Measurements from ENCODE around the gene CPLANE2. TPM values are rescaled to one million over a fixed set of nuclear protein-coding genes. Genes with fewer than 3 reads are reported as not detected.

The CPLANE2 gene
- total RNA-seq, 4 donors from 2014 or later, result 6.6 to 45.8 (median 11.0) TPM

GRCh38 chr1:16184557-16185303 is 52.3 kb downstream of the CPLANE2 start:
- no peak overlapping the region for H3K4me3 ChIP-seq
- no CpG with 5 or more reads among the region's 10 CpGs for WGBS, 2 donors (ENCODE audit: low coverage in 1 of 2)
- TF ChIP-seq, protein P1, sequence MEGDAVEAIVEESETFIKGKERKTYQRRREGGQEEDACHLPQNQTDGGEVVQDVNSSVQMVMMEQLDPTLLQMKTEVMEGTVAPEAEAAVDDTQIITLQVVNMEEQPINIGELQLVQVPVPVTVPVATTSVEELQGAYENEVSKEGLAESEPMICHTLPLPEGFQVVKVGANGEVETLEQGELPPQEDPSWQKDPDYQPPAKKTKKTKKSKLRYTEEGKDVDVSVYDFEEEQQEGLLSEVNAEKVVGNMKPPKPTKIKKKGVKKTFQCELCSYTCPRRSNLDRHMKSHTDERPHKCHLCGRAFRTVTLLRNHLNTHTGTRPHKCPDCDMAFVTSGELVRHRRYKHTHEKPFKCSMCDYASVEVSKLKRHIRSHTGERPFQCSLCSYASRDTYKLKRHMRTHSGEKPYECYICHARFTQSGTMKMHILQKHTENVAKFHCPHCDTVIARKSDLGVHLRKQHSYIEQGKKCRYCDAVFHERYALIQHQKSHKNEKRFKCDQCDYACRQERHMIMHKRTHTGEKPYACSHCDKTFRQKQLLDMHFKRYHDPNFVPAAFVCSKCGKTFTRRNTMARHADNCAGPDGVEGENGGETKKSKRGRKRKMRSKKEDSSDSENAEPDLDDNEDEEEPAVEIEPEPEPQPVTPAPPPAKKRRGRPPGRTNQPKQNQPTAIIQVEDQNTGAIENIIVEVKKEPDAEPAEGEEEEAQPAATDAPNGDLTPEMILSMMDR (IDR thresholded peaks at IDR 0.05), result no peak
- TF ChIP-seq POLR2A (IDR thresholded peaks at IDR 0.05) (no peak), POLR2AphosphoS5 (IDR thresholded peaks at IDR 0.05) (no peak), EP300 (IDR thresholded peaks at IDR 0.05) (no peak)
- ATAC-seq, result no peak
- no peaks in the 10 kb centered on the region for H3K9me3 ChIP-seq
- H3K27ac ChIP-seq, result peak overlapping the region in 3 of 4 donors; percentile 48 to 91 (median 86)
- H3K4me1 ChIP-seq, result peaks cover 0 to 57% (median 21%) of the 10 kb centered on the region in 3 donors
- H3K27me3 ChIP-seq, result peaks cover 13% of the 10 kb centered on the region
- H3K36me3 ChIP-seq, result no peaks in the 10 kb centered on the region

GRCh38 chr1:16183765-16184556 is 53.0 kb downstream of the CPLANE2 start:
- ATAC-seq, result no peak
- Histone ChIP-seq H3K4me3 (no peak overlapping the region), H3K36me3 (no peaks in the 10 kb centered on the region), H3K9me3 (no peaks in the 10 kb centered on the region), H3K27me3 (peaks cover 8% of the 10 kb centered on the region), H3K4me1 (peaks cover 0 to 55% (median 21%) of the 10 kb centered on the region in 3 donors), H3K27ac (peak overlapping the region in 3 of 4 donors; percentile 48 to 91 (median 86))
- TF ChIP-seq, protein P1 (IDR thresholded peaks at IDR 0.05), result no peak
- no peak for TF ChIP-seq POLR2AphosphoS5 (IDR thresholded peaks at IDR 0.05)
- TF ChIP-seq EP300 (IDR thresholded peaks at IDR 0.05), result no peak
- no peak for TF ChIP-seq POLR2A (IDR thresholded peaks at IDR 0.05)
- 75 to 90% methylated on average over 4 of the region's 19 CpGs for WGBS, 2 donors (ENCODE audit: low coverage in 1 of 2)

- H3K4me1 ChIP-seq, result peaks cover 0 to 56% (median 26%) of the 10 kb centered on the region in 3 donors
- no peaks in the 10 kb centered on the region for H3K9me3 ChIP-seq
- peak; percentile 46 for ATAC-seq
- H3K36me3 ChIP-seq, result no peaks in the 10 kb centered on the region
- peaks cover under 1% of the 10 kb centered on the region for H3K27me3 ChIP-seq
- 63 to 73% methylated on average over 2 to 10 of the region's 13 CpGs for WGBS, 2 donors (ENCODE audit: low coverage in 1 of 2)
- H3K4me3 ChIP-seq, result no peak overlapping the region
- TF ChIP-seq, protein P1 (IDR thresholded peaks at IDR 0.05), result no peak
- no peak for TF ChIP-seq POLR2A (IDR thresholded peaks at IDR 0.05)
- TF ChIP-seq POLR2AphosphoS5 (IDR thresholded peaks at IDR 0.05), result peak; percentile 76
- TF ChIP-seq EP300 (IDR thresholded peaks at IDR 0.05), result no peak
- peak overlapping the region in 3 of 4 donors; percentile 2 to 91 (median 86) for H3K27ac ChIP-seq
Observed at GRCh38 chr1:16183179-16183578, 53.8 kb downstream of the CPLANE2 start.

- TF ChIP-seq POLR2A (IDR thresholded peaks at IDR 0.05) (peak in 1 of 2 donors; percentile 34), EP300 (IDR thresholded peaks at IDR 0.05) (no peak), POLR2AphosphoS5 (IDR thresholded peaks at IDR 0.05) (peak; percentile 83)
- TF ChIP-seq, protein P1 (IDR thresholded peaks at IDR 0.05), result no peak
- Histone ChIP-seq H3K4me1 (peaks cover 0 to 59% (median 27%) of the 10 kb centered on the region in 3 donors), H3K27me3 (no peaks in the 10 kb centered on the region)
Observed at GRCh38 chr1:16181887-16182719, 54.9 kb downstream of the CPLANE2 start.

More at GRCh38 chr1:16181887-16182719, 54.9 kb downstream of the CPLANE2 start:
- H3K27ac ChIP-seq, result peak overlapping the region; percentile 74 to 93 (median 88)
- no peak overlapping the region for H3K4me3 ChIP-seq
- WGBS, 2 donors (ENCODE audit: low coverage in 1 of 2), result 8 to 25% methylated on average over 4 to 6 of the region's 18 CpGs
- ATAC-seq, result peak; percentile 96
- no peaks in the 10 kb centered on the region for H3K9me3 ChIP-seq
- H3K36me3 ChIP-seq, result no peaks in the 10 kb centered on the region

Small RNAs within 50 kb of the gene (small RNA-seq; reads per million reads assigned to genes)
- 0 reads per million in 4 donors for gene MT1XP1

Other genes with a start within 250 kb of the CPLANE2 start
- not detected for gene SRARP, start 232.9 kb downstream of the CPLANE2 start, total RNA-seq
- 100 to 1,000 TPM; 143 to 505 (median 229) TPM for gene HSPB7, start 219.1 kb downstream of the CPLANE2 start, total RNA-seq
- 1 to 10 TPM in 1 of 4 donors, under 1 TPM in 2, not detected in 1; 0.08 to 3.0 (median 0.20) TPM for gene CLCNKA, start 215.1 kb downstream of the CPLANE2 start, total RNA-seq
- gene CLCNKB, start 193.4 kb downstream of the CPLANE2 start, total RNA-seq, result 1 to 10 TPM in 2 of 4 donors, under 1 TPM in 2; 0.20 to 1.9 (median 0.82) TPM
- not detected for gene FAM131C, start 163.5 kb downstream of the CPLANE2 start, total RNA-seq
- 10 to 100 TPM in 2 of 4 donors, 1 to 10 TPM in 2; 8.9 to 16.1 (median 12.4) TPM for gene EPHA2, start 81.1 kb downstream of the CPLANE2 start, total RNA-seq
- 1 to 10 TPM; 2.8 to 3.6 (median 3.4) TPM for gene ARHGEF19, start 24.5 kb downstream of the CPLANE2 start, total RNA-seq
- 10 to 100 TPM; 26.8 to 33.0 (median 29.7) TPM for gene FBXO42, start 115.3 kb upstream of the CPLANE2 start, total RNA-seq
- gene SZRD1, start 130.1 kb upstream of the CPLANE2 start, total RNA-seq, result 100 to 1,000 TPM in 2 of 4 donors, 10 to 100 TPM in 2; 85.8 to 117 (median 99.4) TPM
- gene SPATA21, start 200.2 kb upstream of the CPLANE2 start, total RNA-seq, result 1 to 10 TPM in 1 of 4 donors, under 1 TPM in 1, not detected in 2; 0.12 to 3.6 TPM
- 10 to 100 TPM; 31.4 to 43.2 (median 37.6) TPM for gene NECAP2, start 203.5 kb upstream of the CPLANE2 start, total RNA-seq

Measured in gastroesophageal sphincter (tissue), 4 donors.